Measurements from ENCODE around the gene SMCO1. TPM values are rescaled to one million over a fixed set of nuclear protein-coding genes. Genes with fewer than 3 reads are reported as not detected.
A peak's percentile ranks its signal among the peaks of the same experiment; 100 is the strongest.

The SMCO1 gene
- total and polyA plus RNA-seq, 2 of the 4 experiments (the other 2 are of a cell fraction), result not detected

GRCh38 chr3:196518966-196519717 lies 4.0 kb upstream of the SMCO1 start:
- H3K27me3 ChIP-seq (ENCODE audit: control insufficient read depth, insufficient read depth, low read length), result no peaks in the 10 kb centered on the region
- CTCF ChIA-PET, result interaction anchor here (1.5 kb wide), 1 partner anchor 10 kb away, joined by 6 read pairs; no protein-coding TSS in a partner anchor
- H4K8ac ChIP-seq (ENCODE audit: low read depth in 2 of 2, low read length in 2 of 2), result no peak overlapping the region
- peak overlapping the region; percentile 43 for H2AFZ ChIP-seq (replicated peaks; ENCODE audit: low read length, poor library complexity)
- WGBS, 2 experiments (ENCODE audit: extremely low coverage in 2 of 2, insufficient read length in 1 of 2), result 13% methylated on average over 3 of the region's 12 CpGs; no CpG with 5 or more reads in 1 of the 2 experiments
- H4K91ac ChIP-seq (ENCODE audit: insufficient read depth, low read depth, low read length), result no peak overlapping the region
- H4K20me1 ChIP-seq (ENCODE audit: insufficient read depth, low read length), result no peaks in the 10 kb centered on the region
- no peak overlapping the region for H3K4me3 ChIP-seq (ENCODE audit: insufficient read depth, low read depth, low read length)
- no peaks in the 10 kb centered on the region for H3K79me1 ChIP-seq (ENCODE audit: low read depth in 1 of 2, low read length in 2 of 2)
- ATAC-seq (ENCODE audit: low read depth) (peak; percentile 83), DNase-seq (peak; percentile 73)
- H3K23ac ChIP-seq (ENCODE audit: low read depth, low read length), result no peak overlapping the region
- no peak overlapping the region for H3K56ac ChIP-seq (ENCODE audit: extremely low read depth, insufficient read depth, low read length)
- no peak overlapping the region for H3K27ac ChIP-seq (ENCODE audit: insufficient read depth, low read length)
- intact Hi-C loops (cut with micrococcal nuclease), result loop anchor here (1.0 to 5.0 kb wide), 3 partner anchors 266 to 492 kb away; partner anchors contain the start of gene TFRC
- POLR2A ChIA-PET (ENCODE audit: unreplicated experiment), result no interaction called here
- H3K14ac ChIP-seq (replicated peaks; ENCODE audit: low read depth, low read length), result no peak overlapping the region
- no peak overlapping the region for H2AK9ac ChIP-seq (replicated peaks; ENCODE audit: low read depth, low read length, poor library complexity)
- no peak overlapping the region for H2AK5ac ChIP-seq (ENCODE audit: low read depth, low read length)
- no peaks in the 10 kb centered on the region; the same call in 1 of the 2 replicates for H3K9me1 ChIP-seq (ENCODE audit: insufficient read depth, low read length)
- H3K4me1 ChIP-seq (ENCODE audit: control insufficient read depth, insufficient read depth, low read length), result no peaks in the 10 kb centered on the region
- dilution Hi-C loops (cut with HindIII; ENCODE audit: low sequenced_read_pairs, unreplicated experiment), result no loop called here
- H2BK20ac ChIP-seq (ENCODE audit: low read depth, low read length), result no peak overlapping the region
- H3K18ac ChIP-seq (ENCODE audit: low read depth, low read length), result no peak overlapping the region
- TF ChIP-seq MAZ (IDR thresholded peaks at IDR 0.05; ENCODE audit: borderline replicate concordance, low read depth, low read length) (no peak), USF2 (IDR thresholded peaks at IDR 0.05; ENCODE audit: low read depth, low read length) (peak; percentile 41), RAD21 (IDR thresholded peaks at IDR 0.05; ENCODE audit: low read length) (peak; percentile 86), NFE2L2 (IDR thresholded peaks at IDR 0.05; ENCODE audit: low read depth, low read length) (no peak), BHLHE40 (IDR thresholded peaks at IDR 0.05; ENCODE audit: low read depth, low read length) (no peak), CHD1 (IDR thresholded peaks at IDR 0.05; ENCODE audit: low read depth, low read length) (no peak), CTCF (conservative IDR thresholded peaks at IDR 0.05; ENCODE audit: low read depth, low read length) (peak; percentile 74), SMC3 (IDR thresholded peaks at IDR 0.05; ENCODE audit: low read depth, low read length) (peak; percentile 76), ELK1 (IDR thresholded peaks at IDR 0.05; ENCODE audit: borderline replicate concordance, low read depth, low read length) (no peak)
- peaks cover 31% of the 10 kb centered on the region for H3K9me3 ChIP-seq (ENCODE audit: control insufficient read depth, insufficient read depth, low read length)
- in situ Hi-C loops (cut with MboI; ENCODE audit: low sequenced_read_pairs), result loop anchor here (10.0 kb wide), 1 partner anchor 444 kb away; no protein-coding TSS in a partner anchor
- H2BK5ac ChIP-seq (ENCODE audit: low read depth, low read length, poor library complexity, severe bottlenecking), result no peak overlapping the region
- no peak overlapping the region for H3K4me2 ChIP-seq (ENCODE audit: low read depth, low read length)
- no peak overlapping the region for H2BK15ac ChIP-seq (ENCODE audit: low read depth, low read length)
- H3K36me3 ChIP-seq (ENCODE audit: control insufficient read depth, insufficient read depth, low read length), result no peaks in the 10 kb centered on the region
- no peak overlapping the region for H3K4ac ChIP-seq (ENCODE audit: low read depth, low read length)
- no peak overlapping the region for H2BK120ac ChIP-seq (ENCODE audit: low read depth, low read length)
- no TSS peak for BruUV-seq (replicated peaks)
- H4K5ac ChIP-seq (ENCODE audit: low read depth, low read length), result no peak overlapping the region
- no peak overlapping the region for H3K9ac ChIP-seq (ENCODE audit: low read depth, low read length)
